Measurements from ENCODE around the gene CLOCK.

The CLOCK gene

DNA sequence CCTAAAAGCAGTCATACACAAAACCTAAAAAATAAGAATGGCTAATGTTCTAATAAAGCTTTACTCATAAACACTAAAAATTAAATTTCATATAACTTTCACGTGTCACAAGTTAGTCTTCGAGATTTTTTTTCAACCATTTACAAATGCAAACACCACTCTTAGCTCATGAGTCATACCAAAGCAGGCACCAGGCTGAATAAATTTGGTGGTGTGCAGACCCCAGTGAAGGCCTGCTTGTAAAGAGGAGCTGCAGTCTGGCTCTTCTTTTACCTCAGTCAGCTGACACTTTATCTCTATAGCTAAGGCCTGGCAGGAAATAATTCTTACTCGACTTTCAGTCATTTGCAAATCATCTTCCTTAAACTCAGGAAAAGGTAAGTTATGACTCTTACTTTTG, 37.4 kb downstream of the CLOCK start:
- TF ChIP-seq, protein P1, sequence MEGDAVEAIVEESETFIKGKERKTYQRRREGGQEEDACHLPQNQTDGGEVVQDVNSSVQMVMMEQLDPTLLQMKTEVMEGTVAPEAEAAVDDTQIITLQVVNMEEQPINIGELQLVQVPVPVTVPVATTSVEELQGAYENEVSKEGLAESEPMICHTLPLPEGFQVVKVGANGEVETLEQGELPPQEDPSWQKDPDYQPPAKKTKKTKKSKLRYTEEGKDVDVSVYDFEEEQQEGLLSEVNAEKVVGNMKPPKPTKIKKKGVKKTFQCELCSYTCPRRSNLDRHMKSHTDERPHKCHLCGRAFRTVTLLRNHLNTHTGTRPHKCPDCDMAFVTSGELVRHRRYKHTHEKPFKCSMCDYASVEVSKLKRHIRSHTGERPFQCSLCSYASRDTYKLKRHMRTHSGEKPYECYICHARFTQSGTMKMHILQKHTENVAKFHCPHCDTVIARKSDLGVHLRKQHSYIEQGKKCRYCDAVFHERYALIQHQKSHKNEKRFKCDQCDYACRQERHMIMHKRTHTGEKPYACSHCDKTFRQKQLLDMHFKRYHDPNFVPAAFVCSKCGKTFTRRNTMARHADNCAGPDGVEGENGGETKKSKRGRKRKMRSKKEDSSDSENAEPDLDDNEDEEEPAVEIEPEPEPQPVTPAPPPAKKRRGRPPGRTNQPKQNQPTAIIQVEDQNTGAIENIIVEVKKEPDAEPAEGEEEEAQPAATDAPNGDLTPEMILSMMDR (IDR thresholded peaks at IDR 0.05; ENCODE audit: insufficient read depth, missing control alignments): no peak
- DNase-seq (ENCODE audit: insufficient read length, low spot score) (no peak), FAIRE-seq (no peak)

DNA sequence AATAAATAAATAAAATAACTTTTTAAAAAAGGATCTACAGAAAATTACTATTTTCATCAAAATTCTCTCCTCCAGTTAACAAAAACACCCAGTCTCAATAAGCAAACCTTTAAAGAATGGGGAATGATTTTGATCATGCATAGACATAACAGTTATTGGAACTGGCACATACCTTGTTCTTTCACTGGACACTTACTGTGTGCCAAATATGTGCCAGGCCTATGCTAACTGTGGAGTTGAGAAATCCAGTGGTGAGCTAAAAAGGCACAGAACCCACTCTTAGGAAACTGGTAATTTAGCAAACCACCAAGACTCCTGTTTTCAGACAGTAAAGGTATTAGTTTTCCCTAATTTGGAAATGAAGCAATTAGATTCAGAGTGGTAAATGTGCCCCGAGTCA, 39.1 kb downstream of the CLOCK start:
- TF ChIP-seq, protein P1 (IDR thresholded peaks at IDR 0.05; ENCODE audit: insufficient read depth, missing control alignments): no peak
- FAIRE-seq: no peak
- DNase-seq (ENCODE audit: insufficient read length, low spot score): no peak

DNA sequence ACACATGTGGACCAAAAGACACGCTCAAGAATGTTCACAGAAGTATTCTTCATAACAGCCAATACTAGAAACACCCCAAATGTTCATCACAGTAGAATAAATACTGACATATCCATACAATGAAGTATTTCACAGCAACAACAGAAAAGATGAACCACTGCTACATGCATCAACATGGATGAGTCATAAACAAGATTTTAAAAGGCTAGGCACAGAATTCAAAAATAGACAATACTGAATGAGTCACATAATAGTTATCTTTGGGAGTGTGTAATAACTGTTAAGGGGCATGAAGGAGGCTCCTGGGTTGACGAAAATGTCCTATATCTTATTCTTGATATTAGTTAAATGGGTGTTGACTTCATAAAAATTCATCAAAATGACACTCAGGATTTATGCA, 43.5 kb downstream of the CLOCK start:
- DNase-seq (ENCODE audit: insufficient read length, low spot score): no peak
- FAIRE-seq: no peak
- TF ChIP-seq, protein P1 (IDR thresholded peaks at IDR 0.05; ENCODE audit: insufficient read depth, missing control alignments): no peak

DNA sequence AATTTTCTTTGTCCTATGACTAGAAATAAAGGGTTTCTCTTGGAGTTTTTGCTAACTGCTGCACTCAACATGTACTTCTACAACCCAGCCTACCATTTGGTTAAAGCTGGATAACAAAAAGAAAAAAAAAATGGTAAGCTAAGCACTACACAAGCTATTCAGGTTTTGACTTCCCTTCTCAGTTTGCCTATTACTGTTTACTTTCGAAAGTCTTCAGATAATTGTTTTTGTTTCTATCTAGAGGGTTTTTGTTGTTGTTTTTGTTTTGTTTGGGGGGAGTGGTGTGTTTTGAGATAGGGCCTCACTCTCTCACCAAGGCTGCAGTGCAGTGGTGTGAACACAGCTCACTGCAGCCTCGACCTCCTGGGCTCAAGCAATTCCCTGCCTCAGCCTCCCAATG, 46.6 kb downstream of the CLOCK start:
- FAIRE-seq (no peak), DNase-seq (ENCODE audit: insufficient read length, low spot score) (no peak)
- TF ChIP-seq, protein P1 (IDR thresholded peaks at IDR 0.05; ENCODE audit: insufficient read depth, missing control alignments): no peak

DNA sequence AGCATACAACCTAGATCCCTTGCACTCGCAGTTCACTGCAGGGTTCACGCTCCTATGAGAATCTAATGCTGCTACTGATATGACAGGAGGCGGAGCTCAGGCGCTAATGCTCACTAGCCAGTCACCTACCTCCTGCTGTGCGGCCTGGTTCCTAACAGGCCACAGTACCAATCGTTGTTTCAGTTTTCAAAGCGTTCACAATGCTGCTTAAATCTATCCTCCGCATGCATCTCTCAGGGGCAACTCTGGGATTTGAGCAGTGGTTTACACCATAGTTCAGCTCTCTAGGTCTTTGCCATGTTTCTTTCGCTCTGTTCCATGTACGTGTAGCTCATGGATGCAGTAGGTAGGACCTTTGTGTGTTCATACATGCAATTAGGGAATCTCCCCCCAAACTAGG, 47.2 kb downstream of the CLOCK start:
- FAIRE-seq: no peak

DNA sequence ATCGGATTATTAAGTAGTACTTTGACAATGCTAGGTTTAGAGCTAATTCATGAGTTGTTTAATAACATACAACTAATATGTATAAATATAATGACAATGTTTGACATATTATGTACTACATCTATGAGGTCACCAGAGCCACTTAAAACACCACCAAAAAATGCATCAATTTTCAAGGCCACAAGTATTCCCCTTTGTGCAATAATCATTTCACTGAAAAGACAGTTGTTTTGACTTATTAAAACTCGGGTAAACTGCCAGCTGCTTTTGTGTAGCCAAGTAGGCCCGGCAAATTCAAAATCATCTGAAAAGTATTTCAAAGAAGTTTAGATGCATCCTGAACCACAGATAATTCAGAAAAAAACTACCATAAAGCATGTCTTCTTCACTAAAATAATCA, 48.7 kb downstream of the CLOCK start:
- TF ChIP-seq, protein P1 (IDR thresholded peaks at IDR 0.05; ENCODE audit: insufficient read depth, missing control alignments): no peak

More for the DNA sequence above, 47.2 kb downstream of the CLOCK start:
- no peak for DNase-seq (ENCODE audit: insufficient read length, low spot score)
- TF ChIP-seq, protein P1 (IDR thresholded peaks at IDR 0.05; ENCODE audit: insufficient read depth, missing control alignments): no peak

DNA sequence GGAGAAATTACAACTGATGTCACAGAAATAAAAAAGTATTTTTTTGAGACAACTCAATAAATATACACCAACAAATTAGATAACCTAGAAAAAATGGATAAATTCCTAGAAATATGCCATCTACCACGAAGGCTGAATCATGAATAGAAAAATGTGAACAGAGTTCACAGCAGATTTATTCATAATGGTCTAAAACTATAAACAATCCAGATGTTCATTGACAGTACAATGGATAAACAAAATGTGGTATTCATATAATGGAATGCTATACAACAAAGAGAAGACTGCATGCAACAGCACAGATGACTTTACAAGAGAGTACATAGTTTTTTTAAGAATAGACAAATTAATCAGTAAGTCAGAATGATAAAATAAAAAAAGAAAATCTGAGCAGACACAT, 55.2 kb downstream of the CLOCK start:
- FAIRE-seq: no peak
- TF ChIP-seq, protein P1 (IDR thresholded peaks at IDR 0.05; ENCODE audit: insufficient read depth, missing control alignments): no peak
- no peak for DNase-seq (ENCODE audit: insufficient read length, low spot score)

More for the DNA sequence above, 48.7 kb downstream of the CLOCK start:
- DNase-seq (ENCODE audit: insufficient read length, low spot score) (no peak), FAIRE-seq (no peak)
